ENCODE results near the gene FAM209B.
"Not testable (repeated sequence)": the region's sequence is repeated elsewhere in the genome, so short reads cannot be mapped to it uniquely, and the experiment has no call there.

FAM209B gene, protein sequence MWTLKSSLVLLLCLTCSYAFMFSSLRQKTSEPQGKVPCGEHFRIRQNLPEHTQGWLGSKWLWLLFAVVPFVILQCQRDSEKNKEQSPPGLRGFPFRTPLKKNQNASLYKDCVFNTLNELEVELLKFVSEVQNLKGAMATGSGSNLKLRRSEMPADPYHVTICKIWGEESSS

DNA sequence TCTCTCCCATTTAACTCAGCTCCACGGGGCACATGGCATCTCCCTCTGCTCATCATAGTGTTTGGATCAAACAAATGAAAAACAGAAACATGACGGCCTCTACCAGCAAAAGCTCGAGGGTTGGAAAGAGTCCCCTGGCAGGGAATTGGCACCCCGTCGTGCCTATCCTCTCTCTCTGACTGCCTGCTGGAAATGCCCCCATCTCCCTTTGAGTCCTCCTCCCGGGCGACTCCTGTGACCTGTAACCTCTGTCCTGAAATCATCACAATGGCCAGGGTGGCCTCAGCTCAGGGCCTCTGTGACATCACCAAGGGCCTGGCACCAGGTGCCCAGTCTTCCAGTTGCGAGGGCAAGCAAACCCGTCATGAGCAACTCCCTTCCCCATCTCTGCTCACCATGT, at the start of gene FAM209B:
TSS of gene FAM209B (plus strand) at position 301 of the 400 bp plus-strand sequence. CDS start at position 397, 96 bp downstream.
- DNase-seq = not testable (repeated sequence)

DNA sequence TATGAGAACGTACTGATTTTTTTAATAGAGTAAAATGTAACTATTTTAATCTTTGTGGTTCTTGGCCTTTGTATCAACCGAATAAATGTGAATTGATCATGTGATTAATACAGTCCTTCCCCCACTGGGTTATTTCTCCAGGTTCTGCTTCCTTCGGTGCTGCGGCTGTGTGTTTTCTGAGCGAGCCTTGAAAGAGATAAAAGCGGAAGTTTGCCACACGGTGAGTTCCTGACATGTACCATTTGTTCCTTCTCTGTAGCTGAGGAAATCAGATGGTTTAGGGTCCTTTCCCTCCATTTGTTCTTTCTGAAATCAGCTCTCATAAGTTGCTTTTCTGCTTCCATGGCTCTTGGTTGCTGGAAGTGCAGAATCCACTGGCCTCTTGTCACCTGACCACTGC, 49.1 kb upstream of the FAM209B start:
- no peak for DNase-seq

DNA sequence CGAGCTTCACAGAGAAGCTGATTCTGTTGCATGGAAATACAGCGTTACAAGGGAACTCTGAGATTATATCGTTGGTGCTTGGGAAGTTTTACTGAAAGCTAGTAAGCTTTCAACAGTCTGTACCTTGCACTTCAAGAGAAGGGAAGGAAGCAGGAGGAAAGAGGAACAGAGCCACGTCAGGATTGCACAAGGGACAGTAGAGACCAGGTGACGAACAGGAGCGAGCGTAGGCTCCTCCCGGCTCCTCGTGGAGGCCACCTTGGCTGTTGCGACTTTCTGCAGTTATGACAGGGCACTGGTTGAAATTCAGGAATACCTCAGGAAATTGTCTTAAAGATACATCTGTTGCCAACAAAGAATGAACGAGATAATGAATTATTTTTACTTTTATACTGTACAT, 45.8 kb upstream of the FAM209B start:
- DNase-seq = no peak

DNA sequence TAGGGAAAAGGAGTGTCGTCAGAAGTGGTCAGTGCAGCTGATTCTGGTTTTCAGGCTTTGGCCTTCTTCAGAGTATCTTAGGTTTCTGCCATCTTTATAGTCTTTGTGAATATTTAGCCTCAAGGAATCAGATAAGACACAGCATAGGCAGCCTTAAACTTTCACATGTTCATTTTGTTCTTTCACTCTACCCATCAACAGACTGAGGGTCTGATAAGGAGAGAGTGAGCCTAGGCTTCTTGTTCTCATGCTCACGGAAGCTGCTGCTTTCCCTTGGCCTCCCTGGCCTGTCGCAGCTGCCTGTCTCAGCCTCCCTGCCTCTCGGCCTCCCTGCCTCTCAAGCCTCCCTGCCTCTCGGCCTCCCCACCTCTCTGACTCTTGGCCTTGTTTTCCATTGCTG, 44.5 kb upstream of the FAM209B start:
- no peak for DNase-seq

DNA sequence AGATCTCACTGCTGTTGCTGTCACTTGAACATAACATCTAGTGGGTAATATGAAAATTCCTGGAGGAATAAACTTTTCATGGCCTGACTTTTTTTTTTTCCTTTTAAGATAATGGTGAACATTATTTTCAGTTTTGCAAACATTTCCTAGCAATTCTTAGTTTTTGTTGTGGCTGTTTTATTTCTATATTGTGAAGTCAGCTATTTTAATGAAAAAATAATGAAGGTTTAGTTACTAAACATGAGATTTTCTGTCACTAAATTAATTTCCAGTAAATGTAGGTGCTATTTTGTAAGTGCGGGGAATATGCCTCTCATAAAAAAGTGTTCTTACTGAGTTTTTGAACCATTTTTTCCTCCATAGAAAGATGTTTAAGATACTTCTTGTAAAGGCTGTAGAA, 31.9 kb upstream of the FAM209B start:
- no peak for DNase-seq

DNA sequence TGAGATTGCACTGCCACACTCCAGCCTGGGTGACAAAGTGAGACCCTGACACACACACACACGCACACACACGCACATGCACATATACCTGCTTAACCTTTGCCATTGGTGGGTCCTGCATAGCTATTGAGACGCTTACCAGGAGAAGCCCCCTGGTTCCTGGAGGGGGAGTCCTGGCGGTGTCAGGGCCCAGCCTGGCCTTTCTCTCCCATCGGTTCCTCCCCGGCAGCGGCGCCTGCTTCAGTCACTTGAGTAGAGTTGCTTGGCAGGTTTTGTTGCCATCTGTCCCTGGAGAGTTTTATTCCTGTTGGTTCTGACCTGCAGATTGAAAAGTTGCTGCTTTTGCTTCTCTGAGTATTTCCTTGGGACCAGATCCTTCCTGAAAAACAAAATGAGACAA, 29.1 kb upstream of the FAM209B start:
- DNase-seq = no peak

DNA sequence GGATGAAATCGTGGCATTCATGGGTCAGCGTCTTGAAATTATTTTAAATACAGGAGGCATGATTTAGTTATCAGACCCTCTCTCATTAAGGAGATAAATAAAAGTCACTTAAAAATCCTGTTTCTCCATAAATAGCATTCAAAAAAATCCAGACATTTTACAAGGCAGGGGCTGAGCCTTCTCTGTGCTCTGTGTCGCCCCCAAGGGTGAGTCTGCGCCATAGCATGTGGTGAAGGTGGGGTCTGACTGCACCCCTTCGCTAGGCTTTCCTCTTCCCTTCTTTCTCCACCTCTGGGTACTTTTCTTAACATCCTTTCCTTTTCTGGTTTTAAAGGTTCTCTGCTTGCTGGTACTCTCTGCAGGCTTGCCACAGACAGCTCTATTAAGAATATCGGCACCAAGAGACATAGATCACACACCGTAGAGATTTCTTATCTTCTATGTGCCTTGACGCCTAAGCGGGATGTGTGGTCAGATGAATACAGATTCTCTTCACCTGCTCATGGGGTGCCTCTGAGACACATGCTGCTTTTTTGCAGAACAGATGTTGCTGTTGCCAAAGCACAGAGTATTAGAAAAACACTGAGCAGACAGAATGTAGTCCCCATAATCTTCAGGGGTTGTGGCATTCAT, 28.6 kb upstream of the FAM209B start:
- DNase-seq = no peak

DNA sequence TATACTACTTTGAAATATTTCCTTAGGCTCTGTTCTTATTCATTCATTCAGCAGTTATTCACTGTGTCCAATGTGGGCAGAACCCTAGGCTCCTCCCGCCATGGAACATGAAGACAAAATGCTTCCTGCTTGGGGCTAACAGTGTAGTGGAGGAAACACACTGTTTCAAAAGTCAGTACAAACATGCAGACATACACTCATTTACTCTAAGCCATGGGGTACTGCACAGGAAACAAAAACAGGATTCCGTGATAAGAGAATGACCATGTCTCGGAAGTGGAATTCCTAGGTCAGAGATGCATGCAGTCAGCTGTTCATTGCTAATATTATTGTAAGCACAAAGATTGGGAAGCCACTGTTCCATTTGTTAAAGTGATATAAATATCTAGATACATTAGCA, 26.9 kb upstream of the FAM209B start:
- no peak for DNase-seq

DNA sequence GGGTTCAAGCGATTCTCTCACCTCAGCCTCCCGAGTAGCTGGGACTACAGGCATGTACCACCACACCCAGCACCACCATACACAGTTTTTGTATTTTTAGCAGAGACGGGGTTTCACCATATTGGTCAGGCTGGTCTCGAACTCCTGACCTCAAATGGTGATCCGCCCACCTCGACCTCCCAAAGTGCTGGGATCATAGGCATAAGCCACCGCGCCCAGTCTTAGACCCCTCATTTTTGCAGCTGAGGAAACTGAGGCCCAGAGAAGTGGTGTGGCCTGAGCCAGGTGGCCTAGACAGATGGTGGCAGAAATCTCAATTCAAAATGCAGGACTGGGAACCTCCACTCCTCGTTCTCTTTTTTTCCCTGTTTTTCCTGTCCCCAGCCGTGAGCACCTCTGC, 21.1 kb upstream of the FAM209B start:
- DNase-seq = no peak

DNA sequence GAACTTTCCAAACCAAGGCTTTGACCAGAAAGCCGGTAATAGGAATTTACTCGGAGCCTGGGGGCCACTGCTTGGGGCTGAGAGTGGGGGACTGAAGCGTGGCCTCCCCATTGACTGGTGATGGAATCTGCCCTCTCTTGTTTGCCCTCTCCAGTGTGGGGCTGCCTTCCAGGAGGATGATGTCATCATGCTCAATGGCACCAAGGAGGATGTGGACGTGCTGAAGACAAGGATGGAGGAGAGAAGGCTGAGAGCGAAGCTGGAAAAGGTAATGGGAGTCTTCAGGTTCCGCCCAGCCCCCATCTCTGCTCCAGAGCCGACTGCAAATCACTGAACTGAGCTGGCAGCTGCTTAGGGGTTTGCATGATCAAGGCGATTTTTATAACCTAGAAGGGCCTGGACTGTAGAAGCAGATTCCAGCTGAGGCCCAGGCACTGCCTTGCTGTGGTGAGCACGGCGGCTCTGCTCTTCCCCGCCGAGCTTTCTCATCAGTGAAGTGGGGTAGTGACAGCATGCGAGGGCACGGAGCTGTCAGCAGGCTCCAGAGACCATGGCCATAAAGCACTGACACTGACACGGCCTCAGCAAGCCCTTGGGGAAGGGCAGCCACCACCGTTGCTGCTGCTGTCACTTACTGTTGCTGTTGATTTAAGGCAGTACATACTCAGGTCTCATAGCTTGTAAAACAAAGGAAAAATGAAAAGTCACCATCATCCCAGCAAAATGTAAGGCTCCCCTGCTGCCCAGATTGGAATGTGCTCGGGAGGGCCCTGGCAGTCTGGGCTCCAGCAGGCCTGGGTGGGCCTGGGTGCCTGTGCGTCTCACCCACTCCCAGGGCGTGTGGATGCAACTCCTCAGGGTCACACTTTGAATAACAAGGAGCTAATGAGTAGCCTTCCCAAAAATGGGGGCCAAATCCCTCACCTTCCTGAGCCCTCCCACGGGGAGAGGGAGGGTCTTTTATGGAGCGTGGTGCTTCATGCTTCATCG, 19.6 kb upstream of the FAM209B start:
- no peak for DNase-seq

DNA sequence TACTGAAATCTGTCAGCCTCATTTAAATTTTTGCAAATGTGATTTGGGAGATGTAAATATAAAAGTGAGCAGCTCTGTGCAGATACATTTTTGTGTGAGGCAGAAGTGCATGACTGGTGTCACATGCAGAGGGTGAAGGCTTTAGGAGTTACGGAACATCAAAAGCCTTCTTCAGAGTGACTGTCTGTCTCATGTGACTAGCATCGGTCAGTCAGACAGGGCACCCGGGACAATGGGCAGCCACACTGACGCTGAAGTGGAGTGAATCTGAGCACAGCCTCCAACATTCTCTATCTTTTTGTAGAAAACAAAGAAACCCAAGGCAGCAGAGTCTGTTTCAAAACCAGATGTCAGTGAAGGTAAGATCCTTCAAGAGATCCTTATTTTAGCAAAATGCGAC, 16.4 kb upstream of the FAM209B start:
- no peak for DNase-seq

DNA sequence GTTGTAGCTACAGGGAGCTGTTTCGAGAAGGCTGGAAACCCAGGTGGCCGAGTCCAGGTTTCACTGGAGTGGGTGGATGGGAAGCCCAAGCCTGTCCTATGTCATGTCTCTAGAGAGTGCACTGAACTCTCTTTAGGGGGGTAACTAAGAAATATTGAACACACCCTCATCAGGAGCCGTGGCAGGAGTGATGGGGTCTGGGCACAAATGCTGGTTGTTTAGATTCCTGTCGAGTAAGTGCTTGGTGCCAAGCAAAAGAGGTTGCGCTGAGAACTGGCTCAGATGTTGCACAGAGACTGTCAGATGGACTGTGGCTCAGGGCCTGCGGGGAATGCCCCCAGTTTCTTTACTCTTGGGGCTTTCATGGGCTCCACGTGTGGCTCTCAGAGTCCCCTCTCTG, 15.8 kb upstream of the FAM209B start:
- no peak for DNase-seq

DNA sequence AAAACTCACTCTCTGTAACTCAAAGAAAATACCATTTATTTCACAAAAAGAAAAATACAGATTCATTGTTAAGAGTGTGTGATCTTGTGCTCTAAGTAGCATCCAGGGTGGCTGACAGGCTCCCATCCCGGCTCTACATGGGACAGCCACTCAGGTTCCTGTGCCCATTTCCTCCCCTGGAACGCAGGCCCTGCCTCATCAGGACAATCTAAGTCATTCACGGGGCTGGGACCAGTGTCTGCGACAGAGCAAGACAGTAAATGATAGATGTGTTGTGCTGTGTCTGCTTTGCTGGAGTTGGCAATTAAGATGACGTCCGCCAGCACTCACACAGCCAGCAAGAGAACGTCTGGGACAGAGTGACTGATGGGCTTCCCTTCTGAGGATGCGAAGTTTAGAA, 15.4 kb upstream of the FAM209B start:
- DNase-seq = no peak

DNA sequence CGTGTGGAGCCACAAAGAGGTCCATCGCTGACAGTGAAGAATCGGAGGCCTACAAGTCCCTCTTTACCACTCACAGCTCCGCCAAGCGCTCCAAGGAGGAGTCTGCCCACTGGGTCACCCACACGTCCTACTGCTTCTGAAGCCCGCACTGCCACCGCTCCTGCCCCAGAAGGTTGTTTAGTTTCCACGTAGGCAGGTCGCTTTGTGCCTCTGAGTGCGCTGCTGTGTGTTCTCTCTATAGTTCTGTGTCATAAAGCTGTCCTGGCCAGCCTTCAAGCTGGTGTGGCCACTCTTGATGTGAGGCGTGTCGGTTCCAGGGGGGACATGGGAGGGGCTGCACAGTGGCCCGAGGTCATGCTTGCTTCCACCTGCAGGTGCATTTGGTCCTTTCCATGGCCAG, 14.9 kb upstream of the FAM209B start:
- no peak for DNase-seq

DNA sequence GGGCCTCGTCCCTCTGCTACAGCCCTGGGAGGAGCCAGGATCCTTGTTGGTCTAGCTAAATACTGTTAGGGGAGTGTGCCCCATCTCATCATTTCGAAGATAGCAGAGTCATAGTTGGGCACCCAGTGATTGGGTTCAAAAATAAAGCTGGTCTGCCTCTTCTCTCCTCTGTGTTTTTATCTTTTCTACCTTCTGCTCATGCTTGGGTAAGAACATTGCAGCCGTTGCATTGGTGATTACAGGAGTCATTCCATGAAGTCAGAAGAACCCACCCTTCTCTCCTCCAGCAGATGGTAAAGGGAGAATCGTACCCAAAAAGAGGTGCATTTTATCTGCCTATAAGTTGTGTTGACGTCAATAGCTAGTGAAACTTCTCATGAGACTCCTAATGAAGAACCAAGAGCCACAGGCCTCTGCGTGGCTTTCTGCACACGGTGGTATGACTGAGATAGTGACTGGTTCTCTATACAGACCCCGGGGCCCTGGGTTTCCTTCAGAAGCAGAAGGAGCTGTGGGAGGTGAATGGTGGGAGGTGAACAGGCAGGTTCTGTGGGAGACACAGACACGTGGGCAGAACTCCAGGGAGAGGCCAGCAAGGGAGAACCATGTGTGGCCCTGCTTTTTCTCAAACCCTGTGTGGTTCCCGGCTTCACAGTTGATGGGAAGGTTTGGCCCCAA, 14.2 kb upstream of the FAM209B start:
- no peak for DNase-seq

DNA sequence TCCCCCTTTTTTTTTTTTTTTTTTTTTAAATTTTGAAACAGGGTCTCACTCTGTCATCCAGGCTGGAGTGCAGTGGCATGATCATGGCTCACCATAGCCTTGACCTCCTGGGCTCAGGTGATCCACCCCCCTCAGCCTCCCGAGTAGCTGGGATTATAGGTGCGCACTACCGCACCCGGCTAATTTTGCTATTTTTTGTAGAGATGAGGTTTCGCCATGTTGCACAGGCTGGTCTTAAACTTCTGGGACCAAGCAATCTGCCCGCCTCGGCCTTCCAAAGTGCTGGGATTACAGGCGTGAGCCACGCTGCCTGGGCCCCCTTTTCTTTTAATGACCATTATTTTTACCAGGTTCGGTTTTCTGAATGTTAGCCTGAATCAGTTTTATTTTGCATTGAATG, 13.5 kb upstream of the FAM209B start:
- no peak for DNase-seq

DNA sequence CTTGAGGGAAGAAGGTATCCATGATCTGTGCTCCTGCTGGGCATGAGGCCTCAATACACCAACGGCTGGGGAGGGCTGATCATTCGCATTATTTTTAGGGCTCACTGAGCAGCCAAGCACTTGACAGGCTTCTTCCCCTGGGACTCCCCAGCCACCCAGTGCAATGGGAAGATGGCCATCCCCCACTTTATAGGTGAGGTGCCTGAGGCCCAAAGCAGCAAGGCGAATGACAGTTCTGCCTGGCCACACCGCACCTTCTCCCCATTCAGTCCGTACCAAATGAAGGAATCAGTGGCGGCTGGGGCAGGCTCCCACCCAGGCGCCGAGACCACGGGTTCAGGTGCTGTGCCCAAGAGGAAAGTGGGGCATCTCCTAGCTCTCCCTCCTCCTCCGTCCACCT, 12.9 kb upstream of the FAM209B start:
- DNase-seq = no peak

DNA sequence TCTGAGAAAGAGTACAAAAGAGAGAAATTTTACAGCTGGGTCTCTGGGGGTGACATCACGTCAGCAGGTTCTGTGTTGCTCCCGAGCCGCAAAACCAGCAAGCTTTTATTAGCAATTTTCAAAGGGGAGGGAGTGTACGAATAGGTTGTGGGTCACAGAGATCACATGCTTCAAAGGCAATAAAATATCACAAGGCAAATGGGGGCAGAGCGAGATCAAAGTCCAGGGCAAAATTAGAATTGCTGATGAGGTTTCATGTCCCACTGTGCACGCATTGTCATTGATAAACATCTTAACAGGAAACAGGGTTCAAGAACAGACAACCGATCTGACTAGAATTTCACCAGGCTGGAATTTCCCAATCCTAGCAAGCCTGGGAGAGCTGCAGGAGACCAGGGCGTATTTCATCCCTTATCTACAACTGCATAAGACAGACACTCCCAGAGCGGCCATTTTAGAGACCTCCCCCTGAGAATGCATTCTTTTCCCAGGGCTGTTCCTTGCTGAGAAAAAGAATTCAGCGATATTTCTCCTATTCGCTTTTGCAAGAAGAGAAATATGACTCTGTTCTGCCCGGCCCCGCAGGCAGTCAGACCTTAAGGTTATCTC, 12.2 kb upstream of the FAM209B start:
- DNase-seq = not testable (repeated sequence)

DNA sequence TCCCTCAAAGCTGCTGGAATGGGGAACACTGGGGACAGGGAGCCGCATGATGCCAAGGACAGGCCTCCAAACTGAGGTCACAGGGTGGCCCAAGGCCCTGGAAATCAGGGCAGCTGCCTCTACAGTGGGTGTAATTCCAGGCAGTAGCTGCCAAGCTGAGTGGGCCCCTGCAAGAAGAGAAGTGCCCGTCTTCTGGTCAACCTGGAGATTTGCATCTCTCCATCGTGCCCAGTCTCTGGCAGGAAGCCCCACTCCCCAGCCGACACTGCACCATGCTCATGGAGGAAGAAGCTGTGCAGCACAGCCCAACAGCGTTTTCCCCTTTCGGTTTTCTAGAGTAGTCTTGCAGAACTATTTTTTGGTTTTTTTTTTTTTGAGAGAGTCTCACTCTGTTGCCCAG, 10.7 kb upstream of the FAM209B start:
- DNase-seq = no peak

DNA sequence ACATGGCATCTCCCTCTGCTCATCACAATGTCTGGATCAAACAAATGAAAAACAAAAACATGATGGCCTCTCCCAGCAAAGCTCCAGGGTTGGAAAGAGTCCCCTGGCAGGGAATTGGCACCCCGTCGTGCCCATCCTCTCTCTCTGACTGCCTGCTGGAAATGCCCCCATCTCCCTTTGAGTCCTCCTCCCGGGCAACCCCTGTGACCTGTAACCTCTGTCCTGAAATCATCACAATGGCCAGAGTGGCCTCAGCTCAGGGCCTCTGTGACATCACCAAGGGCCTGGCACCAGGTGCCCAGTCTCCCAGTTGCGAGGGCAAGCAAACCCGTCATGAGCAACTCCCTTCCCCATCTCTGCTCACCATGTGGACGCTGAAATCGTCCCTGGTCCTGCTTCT, 8.6 kb upstream of the FAM209B start, which contains the start of gene FAM209A:
TSS of gene FAM209A (plus strand) at position 301 of the 400 bp plus-strand sequence. CDS start at position 366, 65 bp downstream.
- DNase-seq = not testable (repeated sequence)

DNA sequence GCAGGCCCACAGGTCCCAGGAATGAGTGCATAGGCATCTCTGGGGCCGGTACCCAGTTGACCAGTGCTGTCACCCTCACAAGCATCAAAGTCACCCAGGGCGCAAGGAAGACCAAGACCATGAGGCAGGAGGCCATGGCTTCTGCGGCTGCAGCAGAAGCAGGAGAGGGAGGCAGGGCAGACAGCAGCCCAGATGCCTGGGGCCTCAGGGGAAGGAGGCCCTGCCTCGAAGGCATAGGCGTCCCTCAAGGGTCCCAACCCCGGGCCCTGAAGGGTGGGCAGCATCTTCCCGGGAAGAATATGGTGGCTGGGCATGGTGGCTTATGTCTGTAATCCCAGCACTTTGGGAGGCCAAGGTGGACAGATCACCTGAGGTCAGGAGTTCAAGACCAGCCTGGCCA, 5.5 kb upstream of the FAM209B start:
- DNase-seq = no peak

DNA sequence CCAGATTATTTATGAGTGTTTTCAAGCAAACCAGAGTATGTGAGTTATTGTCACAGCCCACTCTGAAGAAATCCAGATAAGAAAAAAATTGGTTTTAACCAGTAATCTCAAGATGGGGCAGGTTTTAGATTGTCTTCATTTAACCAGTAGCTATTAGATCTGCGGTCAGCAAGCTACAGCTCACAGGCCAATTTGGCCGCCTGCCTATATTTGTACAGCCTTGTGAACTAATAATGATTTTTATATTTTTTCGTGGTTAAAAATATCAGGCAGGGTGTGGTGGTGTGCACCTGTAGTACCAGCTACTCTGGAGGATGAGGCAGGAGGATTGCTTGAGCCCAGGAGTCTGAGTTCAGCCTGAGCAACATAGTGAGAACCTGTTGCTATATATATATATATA, 5.0 kb downstream of the FAM209B start:
- no peak for DNase-seq

DNA sequence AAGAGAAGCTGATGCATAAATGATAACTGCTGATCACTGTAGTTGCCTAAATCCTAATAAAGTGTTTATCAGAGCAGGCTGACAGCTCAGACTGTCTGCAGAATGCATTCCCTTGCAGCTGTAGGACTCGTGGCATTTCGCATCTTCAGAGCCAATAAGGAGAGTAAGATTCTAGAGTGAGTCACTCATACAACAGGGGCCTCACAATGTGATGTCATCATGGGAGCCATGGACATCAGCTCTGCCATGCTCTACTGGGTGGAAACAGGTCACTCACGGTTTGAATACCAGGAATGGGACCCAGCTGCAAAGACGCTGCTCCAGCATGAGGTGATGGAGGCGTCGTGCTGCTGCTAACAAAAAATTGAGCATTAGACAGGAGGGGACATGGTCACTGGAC, 7.4 kb downstream of the FAM209B start:
- no peak for DNase-seq
